Neural progenitor cell (in vitro differentiated cells): ENCODE data around the gene SERP2. TPM values are rescaled to one million over a fixed set of nuclear protein-coding genes. Genes with fewer than 3 reads are reported as not detected.
A peak's percentile ranks its signal among the peaks of the same experiment; 100 is the strongest.

Experiments used
- DNase-seq: peaks from one replicate; pipeline ENCODE4 v3.0.0-alpha.2; 2016; ENCODE audit warnings: low spot score
- H2AFZ ChIP-seq: fragments of 200-600 bp; sonication (generic); replicated peaks from 2 replicates; pipeline ENCODE4 v1.6.1; 2016; ENCODE audit warnings: antibody characterized with exemption
- H3F3A ChIP-seq: fragments of 200-600 bp; sonication (generic); 2 replicates; pipeline ENCODE4 v1.6.1; 2016; ENCODE audit warnings: antibody characterized with exemption, low read depth
- H3K27ac ChIP-seq: fragments of 200-600 bp; sonication (generic); 2 replicates; pipeline ENCODE4 v1.5.1; 2016; ENCODE audit warnings: mild to moderate bottlenecking
- H3K27me3 ChIP-seq: fragments of 200-600 bp; sonication (generic); 2 replicates; pipeline ENCODE4 v1.6.1; 2016; ENCODE audit warnings: mild to moderate bottlenecking, moderate library complexity
- H3K36me3 ChIP-seq: fragments of 200-600 bp; sonication (generic); 2 replicates; pipeline ENCODE4 v1.5.1; 2016
- H3K4me1 ChIP-seq: fragments of 200-600 bp; sonication (generic); 2 replicates; pipeline ENCODE4 v1.6.1; 2016; ENCODE audit warnings: mixed run types
- H3K4me2 ChIP-seq: fragments of 200-600 bp; sonication (generic); 2 replicates; pipeline ENCODE4 v1.6.1; 2016
- H3K4me3 ChIP-seq: fragments of 200-600 bp; sonication (generic); 2 replicates; pipeline ENCODE4 v1.5.1; 2016
- H3K79me2 ChIP-seq: fragments of 200-600 bp; sonication (generic); 2 replicates; pipeline ENCODE4 v1.6.1; 2016; ENCODE audit warnings: low read depth
- H3K9ac ChIP-seq: fragments of 200-600 bp; sonication (generic); 2 replicates; pipeline ENCODE4 v1.6.1; 2016
- H3K9me3 ChIP-seq: fragments of 200-600 bp; sonication (generic); 2 replicates; pipeline ENCODE4 v1.5.1; 2016; ENCODE audit warnings: low read depth
- H4K20me1 ChIP-seq: fragments of 200-600 bp; sonication (generic); 2 replicates; pipeline ENCODE4 v1.6.1; 2016; ENCODE audit warnings: low read depth
- H3K27ac Mint-ChIP-seq: 3 replicates; pipeline ENCODE4 v1.8.0; 2021; ENCODE audit warnings: mixed read lengths
- H3K27me3 Mint-ChIP-seq: 2 replicates; pipeline ENCODE4 v1.8.0; 2022; ENCODE audit warnings: low read depth, mild to moderate bottlenecking, inconsistent platforms, moderate library complexity, mixed read lengths; ENCODE audit not compliant: insufficient read depth
- H3K36me3 Mint-ChIP-seq: 3 replicates; pipeline ENCODE4 v1.8.0; 2021; ENCODE audit warnings: mixed read lengths
- H3K4me1 Mint-ChIP-seq: 3 replicates; pipeline ENCODE4 v1.8.0; 2021; ENCODE audit warnings: mixed read lengths
- H3K4me3 Mint-ChIP-seq: 3 replicates; pipeline ENCODE4 v1.8.0; 2021; ENCODE audit warnings: mild to moderate bottlenecking, moderate library complexity, mixed read lengths
- H3K9me3 Mint-ChIP-seq: 3 replicates; pipeline ENCODE4 v1.8.0; 2020; ENCODE audit warnings: mixed read lengths
- CTCF ChIP-seq: fragments of 200-600 bp; sonication (generic); IDR thresholded peaks from 2 replicates; pipeline ENCODE4 v1.5.1; 2017; ENCODE audit warnings: antibody characterized with exemption, mild to moderate bottlenecking
- EZH2 ChIP-seq: fragments of 200-600 bp; sonication (generic); IDR thresholded peaks from 2 replicates; pipeline ENCODE4 v1.6.1; 2017; ENCODE audit warnings: antibody characterized with exemption, mild to moderate bottlenecking, moderate library complexity
- EZH2phosphoT487 ChIP-seq: fragments of 200-600 bp; sonication (generic); IDR thresholded peaks from 2 replicates; pipeline ENCODE4 v1.6.1; 2017; ENCODE audit warnings: antibody characterized with exemption
- total RNA-seq: library from RNA; depleted of rRNA; stranded (reverse); fragments of >200 nt; gene quantifications from 2 replicates; pipeline ENCODE4 v1.2.3, GENCODE V29; 2015; ENCODE audit warnings: low replicate concordance

Gene SERP2
- total RNA-seq, 1 donor from 2014 or later: 8.1 TPM

DNA sequence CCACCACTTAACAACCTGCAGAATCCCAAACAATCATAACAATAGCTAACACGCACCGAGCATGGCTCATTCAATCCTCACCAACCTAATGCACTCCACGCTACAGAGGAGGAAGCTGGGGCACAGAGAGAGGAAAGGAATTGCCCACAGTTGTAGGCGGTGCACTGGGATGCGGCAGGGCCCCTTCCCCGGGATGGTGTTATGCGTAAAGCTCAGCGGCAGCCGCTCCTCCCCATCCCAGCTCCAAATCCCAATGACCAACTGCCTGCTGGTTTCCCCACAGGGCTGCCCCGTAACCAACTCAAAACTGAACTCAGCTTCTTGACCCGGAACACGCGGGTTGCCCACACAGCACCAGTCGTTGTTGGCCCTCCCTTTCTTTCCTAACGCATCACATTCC lies 42.2 kb downstream of the SERP2 start:
- no peak overlapping the region for H3K4me3 ChIP-seq
- no peak overlapping the region for H3K27ac ChIP-seq
- H3K36me3 Mint-ChIP-seq: no peaks in the 10 kb centered on the region
- peaks cover 48% of the 10 kb centered on the region for H3K4me1 Mint-ChIP-seq
- H3F3A ChIP-seq: no peaks in the 10 kb centered on the region
- DNase-seq: no peak
- no peaks in the 10 kb centered on the region for H3K36me3 ChIP-seq
- H2AFZ ChIP-seq: peak overlapping the region; percentile 85
- H4K20me1 ChIP-seq: no peaks in the 10 kb centered on the region
- TF ChIP-seq EZH2 (no peak), CTCF (no peak), EZH2phosphoT487 (no peak)
- peaks cover 7% of the 10 kb centered on the region for H3K27me3 Mint-ChIP-seq
- H3K79me2 ChIP-seq: no peaks in the 10 kb centered on the region
- H3K4me2 ChIP-seq: no peak overlapping the region
- H3K9me3 Mint-ChIP-seq: peaks cover 13% of the 10 kb centered on the region
- no peak overlapping the region for H3K9ac ChIP-seq
- H3K9me3 ChIP-seq: no peaks in the 10 kb centered on the region
- peak overlapping the region; percentile 93 for H3K27ac Mint-ChIP-seq
- peak overlapping the region; percentile 44 for H3K4me3 Mint-ChIP-seq
- no peaks in the 10 kb centered on the region for H3K27me3 ChIP-seq
- H3K4me1 ChIP-seq: peaks cover 5% of the 10 kb centered on the region

- no peak overlapping the region for H3K27ac ChIP-seq
- TF ChIP-seq EZH2 (no peak), CTCF (no peak), EZH2phosphoT487 (no peak)
- Mint-ChIP-seq H3K27me3 (peaks cover 7% of the 10 kb centered on the region), H3K4me1 (peaks cover 52% of the 10 kb centered on the region), H3K36me3 (no peaks in the 10 kb centered on the region), H3K27ac (peak overlapping the region; percentile 93), H3K9me3 (peaks cover 13% of the 10 kb centered on the region), H3K4me3 (no peak overlapping the region)
- H3K27me3 ChIP-seq: no peaks in the 10 kb centered on the region
- H3K79me2 ChIP-seq: no peaks in the 10 kb centered on the region
- no peaks in the 10 kb centered on the region for H3K9me3 ChIP-seq
- H3K4me1 ChIP-seq: peaks cover 5% of the 10 kb centered on the region
- DNase-seq: no peak
- H3K4me2 ChIP-seq: no peak overlapping the region
- H4K20me1 ChIP-seq: no peaks in the 10 kb centered on the region
- no peaks in the 10 kb centered on the region for H3K36me3 ChIP-seq
- no peak overlapping the region for H3K9ac ChIP-seq
- H2AFZ ChIP-seq: peak overlapping the region; percentile 85
- no peak overlapping the region for H3K4me3 ChIP-seq
- no peaks in the 10 kb centered on the region for H3F3A ChIP-seq
Measured at GRCh38 chr13:44416301-44416700, 42.7 kb downstream of the SERP2 start.

DNA sequence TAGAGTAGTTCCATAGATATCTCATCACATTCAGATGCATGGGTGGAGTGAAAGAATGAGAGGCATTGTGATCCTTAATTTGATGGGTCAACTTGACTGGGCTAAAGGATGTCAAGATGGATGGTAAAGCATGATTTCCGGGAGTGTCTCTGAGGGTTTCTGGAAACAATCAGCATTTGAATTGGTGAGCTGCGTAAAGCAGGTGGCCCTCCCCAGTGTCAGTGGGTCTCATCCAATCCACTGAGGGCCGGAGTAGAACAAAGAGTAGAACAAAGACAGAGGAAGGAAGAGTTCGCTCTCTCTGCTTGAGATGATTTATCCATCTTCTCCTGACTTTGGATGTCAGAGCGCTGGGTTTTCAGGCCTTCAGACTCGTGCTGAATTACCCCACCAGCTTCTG lies 43.1 kb downstream of the SERP2 start:
- Mint-ChIP-seq H3K9me3 (peaks cover 13% of the 10 kb centered on the region), H3K4me1 (peaks cover 49% of the 10 kb centered on the region), H3K27ac (peak overlapping the region; percentile 79), H3K36me3 (no peaks in the 10 kb centered on the region), H3K27me3 (peaks cover 7% of the 10 kb centered on the region), H3K4me3 (no peak overlapping the region)
- Histone ChIP-seq H3K9me3 (no peaks in the 10 kb centered on the region), H4K20me1 (no peaks in the 10 kb centered on the region), H3K4me2 (no peak overlapping the region), H3F3A (no peaks in the 10 kb centered on the region), H2AFZ (peak overlapping the region; percentile 26), H3K79me2 (no peaks in the 10 kb centered on the region), H3K4me1 (peaks cover 5% of the 10 kb centered on the region), H3K27me3 (no peaks in the 10 kb centered on the region), H3K4me3 (no peak overlapping the region), H3K27ac (no peak overlapping the region), H3K9ac (no peak overlapping the region), H3K36me3 (no peaks in the 10 kb centered on the region)
- no peak for DNase-seq
- TF ChIP-seq CTCF: no peak
- TF ChIP-seq EZH2phosphoT487: no peak
- no peak for TF ChIP-seq EZH2
